ENCODE data around the gene SURF2.
"Not testable (repeated sequence)": the region's sequence is repeated elsewhere in the genome, so short reads cannot be mapped to it uniquely, and the experiment has no call there.

Gene SURF2

DNA sequence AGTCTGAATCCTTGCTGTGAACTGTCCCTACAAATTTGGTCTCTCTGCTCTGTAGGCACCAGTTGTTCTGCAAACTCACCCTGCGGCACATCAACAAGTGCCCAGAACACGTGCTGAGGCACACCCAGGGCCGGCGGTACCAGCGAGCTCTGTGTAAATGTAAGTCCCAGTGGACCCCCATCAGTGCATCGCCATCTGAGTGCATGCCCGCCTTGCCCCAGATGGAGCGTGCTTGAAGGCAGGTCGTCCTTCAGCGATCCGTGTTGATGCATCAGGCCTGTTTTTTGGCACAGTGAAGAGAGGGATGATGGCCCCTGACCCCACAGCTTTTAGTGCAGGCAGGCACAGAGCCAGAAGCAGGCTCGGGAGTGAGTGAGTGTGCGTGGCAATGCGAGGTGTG, 1.3 kb downstream of the SURF2 start:
- DNase-seq = no peak

DNA sequence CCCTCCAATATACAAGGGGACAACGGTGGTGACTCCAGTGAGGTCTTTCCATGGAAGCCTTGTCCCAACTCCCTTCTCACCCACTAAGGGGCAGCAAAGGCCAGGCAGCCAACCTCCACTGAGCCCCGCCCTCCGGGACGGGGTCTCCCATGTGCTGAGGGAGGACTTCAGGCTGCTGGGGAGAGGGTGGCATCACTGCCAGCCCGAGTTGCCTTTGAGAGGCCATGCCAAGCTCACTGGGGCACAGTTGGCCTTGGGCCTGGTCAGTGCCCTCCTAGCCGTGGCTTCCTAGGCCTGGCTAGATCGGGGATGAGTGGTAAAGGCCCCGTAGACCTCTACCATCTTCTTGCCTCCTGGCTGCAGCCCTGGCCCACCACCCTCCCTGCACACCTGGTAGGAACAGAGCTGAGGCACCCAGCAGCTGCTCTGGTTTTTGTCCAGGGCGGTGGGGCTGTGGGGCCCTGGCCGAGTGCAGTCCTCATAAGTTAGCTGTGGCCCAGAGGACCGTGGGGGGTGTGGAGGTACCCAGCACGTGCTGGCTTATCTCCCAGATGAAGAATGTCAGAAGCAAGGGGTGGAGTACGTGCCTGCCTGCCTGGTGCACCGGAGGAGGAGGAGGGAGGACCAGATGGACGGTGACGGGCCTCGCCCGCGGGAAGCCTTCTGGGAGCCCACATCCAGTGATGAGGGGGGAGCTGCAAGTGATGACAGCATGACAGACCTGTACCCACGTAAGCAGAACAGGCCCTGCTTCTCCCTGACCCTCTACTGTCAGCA, 3.2 kb downstream of the SURF2 start:
- peak; percentile 62 for DNase-seq

DNA sequence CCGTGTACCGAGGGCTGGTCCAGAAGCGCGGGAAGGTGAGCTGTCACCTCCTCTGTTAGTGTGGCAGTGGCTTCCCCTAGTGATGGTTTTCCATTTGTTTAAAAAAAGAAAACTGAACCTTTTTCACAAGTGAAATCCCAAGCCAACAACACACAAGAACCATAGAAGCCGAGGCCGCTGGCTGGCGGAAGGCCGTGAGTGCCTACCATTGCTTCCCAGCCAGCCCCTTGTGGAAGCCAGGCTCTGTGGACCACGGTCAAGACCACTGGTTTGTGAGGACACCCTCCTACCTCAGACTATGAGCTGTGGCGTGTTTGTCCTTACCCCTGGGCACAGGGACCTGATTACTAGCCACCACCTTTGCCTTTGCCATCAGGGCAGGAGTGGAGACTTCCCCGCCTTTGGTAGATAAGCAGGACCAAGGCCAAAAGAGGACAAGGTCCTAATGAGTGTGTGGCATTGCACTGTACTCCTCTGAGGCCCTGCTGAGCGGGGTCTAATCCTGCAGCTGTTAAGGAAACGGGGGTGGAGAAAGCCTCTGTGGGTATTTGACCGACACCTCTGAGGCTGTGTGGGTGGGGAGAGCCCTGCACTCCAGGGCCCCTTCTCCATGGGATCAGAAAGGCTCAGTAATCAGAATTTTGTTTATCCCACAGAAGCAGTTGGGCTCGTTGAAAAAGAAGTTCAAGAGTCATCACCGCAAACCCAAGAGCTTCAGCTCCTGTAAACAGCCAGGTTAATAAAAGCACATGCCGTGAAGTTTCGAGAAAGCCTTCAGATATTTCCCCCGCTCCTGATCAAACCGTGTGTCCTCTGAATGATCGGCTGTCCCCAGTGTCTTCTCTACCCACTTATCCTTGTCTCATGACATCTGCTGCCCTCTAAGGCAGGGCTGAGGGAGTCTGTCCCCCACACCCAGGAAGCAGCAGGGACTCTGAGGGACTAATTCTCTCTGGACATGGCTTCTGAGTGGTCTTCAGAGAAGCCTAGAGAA, 4.3 kb downstream of the SURF2 start:
- DNase-seq = peak; percentile 49

DNA sequence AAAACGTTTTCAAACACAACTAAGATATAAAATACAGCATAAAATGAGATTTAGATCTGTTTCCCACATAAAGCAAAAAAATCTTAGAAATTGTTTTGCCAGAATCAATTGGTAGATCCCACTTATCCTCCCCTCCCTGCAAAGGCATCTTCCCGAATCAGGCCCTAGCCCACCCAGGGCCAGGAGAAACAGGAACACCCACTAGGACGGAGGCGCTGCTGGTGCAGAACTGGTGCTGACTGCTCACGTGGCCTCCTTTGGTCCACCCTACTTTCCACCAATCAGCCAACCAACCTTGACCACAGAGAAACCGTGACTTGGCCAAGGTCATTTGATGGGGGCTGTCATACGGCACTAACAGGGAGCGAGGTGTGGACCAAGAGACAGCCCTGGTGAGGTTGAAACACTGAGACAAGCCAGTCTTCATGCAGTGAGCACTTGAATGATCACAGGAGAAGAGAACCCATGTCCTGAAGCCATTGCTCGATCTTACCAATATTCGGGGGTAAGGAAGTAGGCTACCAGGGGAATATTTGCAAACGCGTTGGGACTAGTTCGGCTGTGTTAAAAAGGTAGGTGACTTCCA, 5.2 kb downstream of the SURF2 start:
- DNase-seq = no peak

DNA sequence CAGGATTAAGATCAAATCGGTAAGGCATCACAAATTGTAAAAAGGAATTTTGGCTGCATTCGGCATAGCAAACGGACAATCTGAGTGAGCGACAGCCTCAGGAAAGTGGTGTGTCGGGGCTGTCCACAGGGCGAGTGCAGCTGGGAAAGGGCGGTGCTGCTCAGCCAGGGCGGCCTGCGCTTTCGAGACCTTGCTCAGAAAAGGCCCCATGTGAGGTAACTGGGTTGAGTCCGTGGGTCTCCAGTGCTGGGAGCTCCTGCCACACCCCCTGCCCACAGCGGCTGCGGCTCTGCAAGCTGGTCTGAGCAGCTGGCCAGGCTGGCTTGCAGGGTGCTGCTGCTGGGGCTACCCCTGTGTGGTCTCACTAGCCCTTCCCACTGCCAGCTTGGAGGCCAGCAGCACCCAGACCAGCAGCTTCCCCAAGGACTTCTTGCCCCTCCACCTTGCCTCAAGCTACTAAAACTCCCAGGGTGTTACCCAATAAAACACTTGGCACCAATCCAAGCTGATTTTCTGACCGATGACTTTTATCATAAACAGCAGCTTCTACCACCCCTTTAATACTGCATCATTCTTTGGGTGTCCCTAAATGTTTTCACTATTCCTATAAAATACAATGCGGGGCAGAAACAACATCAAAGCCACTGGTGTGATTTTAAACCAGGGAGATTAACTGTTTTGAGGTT, 6.2 kb downstream of the SURF2 start:
- no peak for DNase-seq

DNA sequence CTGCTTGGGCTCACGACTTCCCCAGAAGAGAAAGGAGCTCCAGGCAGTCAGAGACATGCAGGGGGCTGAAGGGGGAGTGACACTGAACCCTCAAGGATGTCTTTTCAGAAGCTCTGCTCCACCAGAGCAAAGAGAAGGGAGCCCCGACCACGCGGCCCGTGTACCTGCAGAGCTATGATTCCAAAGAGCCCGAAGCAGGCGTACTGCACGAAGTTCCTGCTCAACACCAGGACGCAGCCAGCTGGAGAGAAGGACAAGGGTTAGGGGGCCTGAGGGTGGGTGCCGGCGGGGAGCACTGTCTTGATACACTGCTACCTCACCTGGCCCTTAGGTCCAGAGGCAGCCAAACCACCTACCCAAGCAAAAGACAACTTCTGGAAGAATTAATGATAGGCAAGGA, 10.1 kb downstream of the SURF2 start:
- no peak for DNase-seq

DNA sequence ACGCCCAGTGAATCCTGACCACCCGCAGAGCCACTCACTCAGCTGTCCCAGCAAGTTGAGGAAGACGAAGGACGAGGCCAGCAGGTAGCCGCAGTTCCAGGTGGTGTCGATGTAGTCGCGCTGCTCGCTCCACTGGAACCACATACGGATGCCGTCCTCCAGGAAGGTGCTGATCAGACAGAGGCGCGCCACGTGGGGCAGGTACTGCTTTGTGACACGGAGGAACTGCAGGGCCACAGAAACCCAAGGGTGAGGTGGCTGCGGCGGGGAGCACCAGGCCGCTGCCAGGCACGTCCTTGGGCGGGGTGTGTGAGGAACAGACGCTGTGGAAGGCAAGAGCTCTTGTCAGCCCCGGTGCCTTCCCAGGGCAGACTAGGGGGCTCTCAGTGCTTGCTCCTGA, 10.9 kb downstream of the SURF2 start:
- no peak for DNase-seq

DNA sequence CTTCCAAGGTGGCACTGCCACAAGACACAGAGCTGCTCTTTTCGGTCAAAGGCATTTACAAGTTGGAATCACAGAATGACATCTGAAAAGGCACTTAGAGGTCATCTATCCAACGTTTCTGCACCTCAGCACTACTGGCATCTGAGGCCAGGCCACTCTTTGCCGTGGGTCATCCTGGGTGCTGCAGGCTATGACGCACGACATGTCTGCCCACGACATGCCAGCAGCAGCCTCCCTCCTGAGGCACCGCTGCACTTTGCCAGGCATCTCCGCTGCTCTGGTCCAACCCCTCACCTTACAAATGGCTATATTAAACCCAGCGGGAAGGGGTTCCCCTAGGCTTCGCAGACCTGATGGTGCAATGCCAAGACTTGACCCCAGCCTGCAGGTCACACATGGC, 11.4 kb downstream of the SURF2 start:
- no peak for DNase-seq

DNA sequence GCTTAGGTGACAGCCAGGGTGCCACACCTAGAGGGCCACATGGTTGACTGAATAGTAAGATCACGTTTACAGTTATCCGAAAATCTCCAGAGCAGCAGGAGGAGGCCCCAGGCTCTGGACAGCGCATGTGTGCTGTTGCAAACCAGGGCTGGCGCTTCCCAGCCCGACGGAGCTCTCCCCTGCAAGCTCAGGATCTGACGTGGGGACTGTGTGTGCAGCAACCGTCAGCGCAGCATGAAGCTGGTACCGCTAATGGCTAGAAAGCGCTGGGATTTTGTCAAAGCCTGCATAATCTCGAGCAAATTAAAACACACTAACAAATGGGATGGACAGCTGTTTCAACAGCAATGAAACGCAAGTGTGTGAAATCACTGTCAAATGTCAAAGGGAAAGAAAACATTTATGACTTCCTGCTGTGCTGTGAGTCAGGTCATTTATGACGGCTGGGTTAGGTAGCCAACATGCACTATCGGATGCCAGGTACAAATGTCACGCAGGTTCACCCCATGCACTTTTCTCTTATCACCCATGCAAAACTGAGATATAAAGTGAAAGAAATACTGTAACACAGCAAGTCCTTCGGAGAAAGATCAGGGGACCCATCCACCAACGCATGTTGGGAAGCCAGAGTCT, 12.0 kb downstream of the SURF2 start:
- no peak for DNase-seq

DNA sequence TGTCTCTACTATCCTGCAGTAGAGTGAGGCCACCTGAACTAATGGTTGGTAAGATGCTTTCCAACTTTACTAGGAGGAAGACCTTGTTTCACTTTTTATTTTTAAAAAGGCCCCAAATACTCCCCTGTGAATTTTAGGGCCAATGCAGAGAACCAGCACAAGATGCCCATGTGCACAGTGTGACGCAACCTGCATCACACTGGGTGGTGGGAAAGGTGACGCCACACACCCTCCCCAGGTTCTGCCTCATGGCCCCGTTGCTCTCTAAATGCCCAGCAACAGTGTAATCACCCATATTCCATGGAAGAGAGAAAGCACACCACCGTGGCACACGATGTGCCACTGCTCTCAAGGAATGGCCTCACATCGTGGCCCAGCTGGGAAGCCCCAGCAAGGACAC, 13.1 kb downstream of the SURF2 start:
- DNase-seq = no peak

DNA sequence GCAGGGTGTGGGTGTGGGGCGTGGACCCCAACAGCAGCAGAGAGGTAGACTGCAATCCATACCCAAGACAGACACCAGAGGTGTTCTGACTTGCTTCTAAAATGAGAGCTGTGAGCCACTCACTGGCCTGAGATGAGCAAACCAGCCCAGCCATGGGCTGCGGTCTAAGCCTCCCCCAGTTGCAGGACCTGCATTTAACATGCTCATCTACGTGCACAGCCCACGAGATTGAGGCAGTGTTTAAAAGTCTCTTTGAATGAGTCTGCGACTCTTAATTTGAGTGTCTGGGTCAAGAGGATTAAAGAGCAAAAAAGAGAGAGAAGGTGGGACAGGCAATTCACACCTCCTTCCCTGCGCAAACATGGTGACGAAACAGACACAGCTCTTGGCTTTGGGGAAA, 13.6 kb downstream of the SURF2 start:
- DNase-seq = peak; percentile 56

DNA sequence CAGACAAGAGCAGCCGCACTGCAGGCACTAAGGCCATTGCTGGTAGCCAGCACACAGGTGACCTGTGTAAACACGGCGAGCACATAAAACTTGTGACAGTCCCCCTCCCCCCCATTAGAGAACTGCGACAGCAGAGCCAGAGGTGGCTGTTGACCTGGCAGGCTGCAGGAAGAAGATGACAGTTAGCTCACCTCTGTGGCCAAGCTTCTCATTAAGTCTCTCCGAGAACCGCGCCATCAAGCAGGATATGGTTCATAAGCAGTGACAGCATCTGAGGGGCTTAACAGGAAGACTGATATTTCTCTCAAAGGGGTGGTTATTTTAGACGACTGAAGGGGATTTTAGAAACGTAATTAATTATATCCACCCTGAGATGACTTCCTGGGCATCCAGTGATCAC, 14.3 kb downstream of the SURF2 start:
- peak; percentile 65 for DNase-seq

DNA sequence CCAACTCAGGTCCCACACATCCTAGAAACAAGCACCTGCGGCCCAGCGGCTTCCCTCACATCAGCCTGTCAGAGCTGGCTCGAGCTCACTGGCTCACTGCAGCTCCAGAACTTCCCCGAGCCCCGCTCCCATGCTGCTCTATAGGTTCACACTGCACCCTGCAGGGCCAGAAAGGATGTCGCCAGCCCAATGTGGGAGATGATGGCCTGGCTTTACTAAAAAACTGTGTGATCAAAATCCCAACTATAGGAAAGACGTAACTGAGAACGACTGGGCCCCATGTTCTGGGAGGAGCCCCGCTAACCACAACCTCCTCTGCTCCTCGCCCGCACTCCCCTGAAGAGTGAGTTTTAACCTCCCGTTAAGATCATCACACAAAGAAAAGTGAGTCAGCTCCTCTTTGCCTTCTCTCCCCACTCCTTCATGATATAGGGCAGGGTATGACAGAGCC, 14.9 kb downstream of the SURF2 start:
- DNase-seq = peak; percentile 84

DNA sequence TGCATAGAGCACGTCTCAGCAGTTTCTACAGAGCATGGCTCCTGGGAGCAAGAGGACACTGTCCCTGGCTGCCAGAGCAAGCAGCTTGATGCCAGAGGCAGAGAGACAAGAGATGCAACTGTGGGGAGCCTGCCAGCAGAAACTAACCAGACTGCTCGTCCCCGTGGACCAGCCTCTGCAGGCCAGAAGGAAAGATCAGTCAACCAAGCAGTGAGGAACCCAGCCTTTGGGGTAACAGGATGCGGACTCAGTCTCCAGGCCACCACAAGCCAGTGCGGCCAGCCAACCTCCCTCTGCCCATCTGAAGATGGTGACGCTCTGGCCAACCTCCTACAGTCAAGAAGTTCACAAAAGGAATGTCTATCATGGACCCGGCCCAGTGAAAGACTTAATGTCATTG, 15.8 kb downstream of the SURF2 start:
- DNase-seq = peak; percentile 42

DNA sequence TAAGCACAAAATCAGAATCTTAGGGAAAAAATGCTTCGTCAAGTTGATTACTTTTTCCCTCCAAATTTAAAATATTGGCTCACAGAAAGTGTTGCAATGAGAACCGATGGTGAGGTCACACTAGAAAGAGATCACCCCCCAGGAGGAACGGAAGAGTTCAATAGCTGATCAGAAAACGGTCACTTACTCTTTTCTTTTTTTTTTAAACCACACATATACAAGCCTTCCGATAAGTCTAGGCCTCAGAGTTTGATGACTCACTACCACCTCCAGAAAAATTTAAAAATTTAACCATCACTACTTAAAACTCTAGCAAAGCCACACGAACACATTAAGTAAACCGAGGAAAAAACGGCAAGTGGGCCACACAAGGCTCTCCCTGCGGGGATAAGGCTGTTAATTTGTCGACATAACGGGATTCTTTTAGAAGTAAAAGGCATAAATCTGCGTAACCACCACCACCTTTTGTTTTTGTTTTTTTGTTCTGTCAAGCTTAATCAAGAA, 18.3 kb downstream of the SURF2 start:
- no peak for DNase-seq

DNA sequence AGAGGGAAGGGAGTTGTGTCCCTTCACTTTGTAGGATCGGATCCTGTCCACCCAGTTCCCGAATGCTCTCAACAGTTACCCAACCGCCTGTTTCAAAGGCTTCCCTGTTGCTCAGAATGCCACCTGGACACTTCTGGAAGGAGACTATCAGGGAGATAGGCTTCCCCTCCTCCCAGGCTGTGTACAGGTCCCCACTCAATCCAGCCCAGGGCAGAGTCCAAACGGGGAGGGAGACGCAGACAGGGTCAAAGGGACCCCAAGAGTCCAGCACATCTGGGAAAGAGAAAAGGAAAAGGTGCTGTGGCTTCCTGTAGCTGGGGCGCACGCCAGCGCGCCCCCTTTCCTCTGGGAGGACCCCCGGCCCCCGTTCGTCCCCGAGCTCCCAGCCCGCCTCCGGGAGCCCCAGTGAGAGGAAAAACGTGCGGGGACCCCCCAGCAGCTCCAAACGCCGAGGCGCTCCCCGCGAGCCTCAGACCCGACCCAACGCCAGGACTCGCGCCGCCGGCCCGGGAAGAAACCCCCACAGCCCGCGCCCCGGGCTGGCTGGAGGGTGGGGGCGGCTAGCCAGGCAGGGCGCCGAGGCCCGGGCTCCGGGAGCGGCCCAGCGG, 18.9 kb downstream of the SURF2 start:
- peak; percentile 51 for DNase-seq

DNA sequence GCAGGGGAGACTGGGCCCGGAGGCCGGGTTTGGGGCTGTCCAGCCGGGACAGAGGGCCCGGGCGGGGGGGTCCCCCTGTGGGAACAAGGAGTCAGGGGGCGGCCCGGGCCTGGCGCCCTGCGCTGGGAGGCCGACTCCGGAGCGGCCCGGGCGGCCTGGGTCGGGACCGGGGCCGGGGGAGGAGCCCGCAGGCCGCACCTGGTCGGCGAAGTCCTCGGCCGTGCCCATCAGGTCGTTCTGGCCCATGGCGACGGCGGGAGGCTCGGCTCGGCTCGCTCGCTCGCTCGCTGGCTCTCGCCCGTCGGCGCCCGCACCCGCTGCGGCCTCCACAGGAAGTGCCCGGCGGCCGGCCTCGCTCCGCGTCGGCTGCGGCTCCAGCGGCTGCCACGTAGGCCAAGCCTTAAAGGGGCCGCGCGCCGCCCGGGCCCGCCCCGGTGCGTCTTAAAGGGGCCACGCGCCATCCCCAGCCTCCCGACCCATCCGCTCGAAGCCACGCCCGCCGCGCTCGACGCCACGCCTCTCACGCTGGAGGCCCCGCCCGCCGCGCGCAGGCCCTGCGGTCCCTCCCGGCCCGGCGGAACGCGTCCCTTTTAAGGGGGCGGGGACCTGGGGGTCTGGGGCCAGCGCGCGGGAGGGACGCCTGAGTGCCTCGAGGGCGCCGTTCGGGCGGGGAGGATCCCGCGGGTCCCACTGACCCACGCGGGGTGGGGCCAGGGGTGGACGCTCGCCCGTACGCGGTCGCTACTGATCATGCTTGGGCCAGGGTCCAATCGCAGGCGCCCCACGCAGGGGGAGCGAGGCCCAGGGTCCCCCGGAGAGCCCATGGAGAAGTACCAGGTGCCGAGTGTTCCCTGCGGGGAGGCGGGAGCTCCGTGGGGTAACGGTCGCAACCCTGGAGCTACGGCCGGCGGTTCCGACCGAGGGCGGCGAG, 19.6 kb downstream of the SURF2 start, which contains the start of the genes STKLD1 and SURF4:
STKLD1 (plus strand) TSS at position 643 of the 931 bp plus-strand sequence; CDS start at position 751, 108 bp downstream.
SURF4 (minus strand) TSS at position 337 of the 931 bp plus-strand sequence; CDS start at position 246, 91 bp downstream.
- DNase-seq = peak; percentile 98

DNA sequence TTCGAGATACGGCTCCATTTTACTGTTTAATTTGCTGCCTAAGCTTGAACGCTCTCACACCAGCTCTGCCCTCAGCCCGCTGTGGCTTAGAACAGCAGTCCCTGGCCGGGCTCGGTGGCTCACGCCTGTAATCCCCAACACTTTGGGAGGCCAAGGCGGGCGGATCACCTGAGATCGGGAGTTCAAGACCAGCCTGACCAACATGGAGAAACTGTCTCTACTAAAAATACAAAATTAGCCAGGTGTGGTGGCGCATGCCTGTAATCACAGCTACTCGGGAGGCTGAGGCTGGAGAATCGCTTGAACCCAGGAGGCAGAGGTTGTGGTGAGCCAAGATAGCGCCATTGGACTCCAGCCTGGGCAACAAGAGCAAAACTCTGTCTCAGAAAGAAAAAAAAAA, 20.9 kb downstream of the SURF2 start:
- not testable (repeated sequence) for DNase-seq

DNA sequence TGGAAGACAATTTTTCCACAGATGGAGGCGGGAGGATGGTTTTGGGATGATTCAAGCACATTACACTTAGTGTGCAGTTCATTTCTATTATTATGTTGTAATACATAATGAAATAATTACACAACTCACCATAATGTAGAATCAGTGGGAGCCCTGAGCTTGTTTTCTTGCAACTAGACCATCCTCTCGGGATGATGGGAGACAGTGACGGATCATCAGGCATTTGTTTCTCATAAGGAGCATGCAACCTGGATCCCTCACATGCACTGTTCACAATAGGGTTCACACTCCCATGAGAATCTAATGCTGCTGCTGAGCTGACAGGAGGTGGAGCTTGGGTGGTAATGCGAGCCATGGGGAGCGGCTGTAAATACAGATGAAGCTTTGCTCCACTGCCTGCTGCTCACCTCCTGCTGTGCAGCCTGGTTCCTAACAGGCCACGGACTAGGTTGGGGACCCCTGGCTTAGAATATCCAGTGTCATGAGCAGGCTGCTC, 21.4 kb downstream of the SURF2 start:
- DNase-seq = no peak

DNA sequence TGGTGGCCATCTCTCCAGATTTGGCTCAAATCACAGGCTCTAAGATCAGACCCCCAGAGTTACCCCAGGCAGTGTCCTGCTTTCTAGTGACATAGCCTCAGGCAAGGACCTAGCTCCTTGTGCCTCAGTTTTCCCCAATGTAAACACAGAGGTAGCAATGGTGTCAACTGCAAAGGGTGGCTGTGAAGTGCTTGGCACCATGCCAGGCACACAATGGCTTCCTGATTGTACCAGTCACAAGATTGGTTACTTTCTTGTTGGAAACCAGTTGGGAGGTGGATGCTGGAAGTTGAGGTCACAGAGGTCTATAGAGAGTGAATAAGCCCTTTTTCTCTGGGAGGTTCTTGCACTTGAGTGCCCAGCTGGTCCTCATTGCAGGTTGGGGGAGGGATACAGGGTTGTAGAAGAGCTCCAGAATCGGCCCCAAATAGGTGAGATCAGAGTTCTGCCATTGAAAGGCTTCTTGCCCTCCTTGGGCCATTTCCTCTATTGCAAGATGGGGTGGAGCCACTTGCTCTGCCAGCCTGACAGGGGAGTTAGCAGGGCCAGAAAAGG, 22.1 kb downstream of the SURF2 start:
- no peak for DNase-seq

All from stimulated activated CD8-positive, alpha-beta memory T cell treated with anti-CD3 and anti-CD28 coated beads, Interleukin-4, amount 100 ng/mL, for 48 hours (primary cell).